Mesothelial cell of epicardium (in vitro differentiated cells): ENCODE measurements around the gene COQ10A. TPM values are rescaled to one million over a fixed set of nuclear protein-coding genes. Genes with fewer than 3 reads are reported as not detected.

ENCODE experiments used
- DNase-seq, 2 experiments: peaks; one replicate each; pipeline ENCODE4 v3.0.0; 2021; ENCODE audit warnings: low spot score in 2 of 2; ENCODE audit not compliant: unreplicated experiment in 2 of 2
- H3K27ac Mint-ChIP-seq: 2 replicates; pipeline ENCODE4 v1.8.0; 2021; ENCODE audit warnings: mixed read lengths
- H3K27me3 Mint-ChIP-seq: 2 replicates; pipeline ENCODE4 v1.8.0; 2021; ENCODE audit warnings: low read depth, mixed read lengths
- H3K36me3 Mint-ChIP-seq: 2 replicates; pipeline ENCODE4 v1.8.0; 2021; ENCODE audit warnings: mixed read lengths
- H3K4me1 Mint-ChIP-seq: 2 replicates; pipeline ENCODE4 v1.8.0; 2021; ENCODE audit warnings: mixed read lengths
- H3K4me3 Mint-ChIP-seq: 2 replicates; pipeline ENCODE4 v1.8.0; 2021; ENCODE audit warnings: mild to moderate bottlenecking, moderate library complexity, mixed read lengths
- H3K9me3 Mint-ChIP-seq: 2 replicates; pipeline ENCODE4 v1.8.0; 2021; ENCODE audit warnings: mixed read lengths
- CTCF ChIP-seq: fragments of 200-600 bp; sonication (generic); IDR thresholded peaks from one replicate; pipeline ENCODE4 v1.5.0; 2021; ENCODE audit warnings: antibody characterized with exemption; ENCODE audit not compliant: unreplicated experiment
- total RNA-seq: library from RNA; stranded (reverse); gene quantifications from 3 replicates; pipeline ENCODE4 v1.2.1, GENCODE V29; 2021

Gene COQ10A
- total RNA-seq, 1 donor from 2014 or later, result 15.3 TPM

GRCh38 chr12:56297400-56297799 is 30.7 kb downstream of the COQ10A start:
- Mint-ChIP-seq H3K27ac (peak overlapping the region; percentile 34), H3K4me3 (no peak overlapping the region), H3K36me3 (peaks cover 4% of the 10 kb centered on the region), H3K9me3 (no peaks in the 10 kb centered on the region), H3K4me1 (peaks cover 27% of the 10 kb centered on the region), H3K27me3 (no peaks in the 10 kb centered on the region)
- no peak for TF ChIP-seq CTCF
- DNase-seq, result no peak

- H3K36me3 Mint-ChIP-seq, result peaks cover 1% of the 10 kb centered on the region
- no peak for DNase-seq
- peak overlapping the region; percentile 93 for H3K4me3 Mint-ChIP-seq
- H3K9me3 Mint-ChIP-seq, result no peaks in the 10 kb centered on the region
- H3K27ac Mint-ChIP-seq, result peak overlapping the region; percentile 92
- H3K4me1 Mint-ChIP-seq, result peaks cover 25% of the 10 kb centered on the region
- H3K27me3 Mint-ChIP-seq, result no peaks in the 10 kb centered on the region
- TF ChIP-seq CTCF, result no peak
Measured at GRCh38 chr12:56298828-56299227, 32.1 kb downstream of the COQ10A start.

GRCh38 chr12:56299308-56299852 is 32.6 kb downstream of the COQ10A start:
- H3K9me3 Mint-ChIP-seq, result no peaks in the 10 kb centered on the region
- peaks cover 25% of the 10 kb centered on the region for H3K4me1 Mint-ChIP-seq
- H3K36me3 Mint-ChIP-seq, result peaks cover 4% of the 10 kb centered on the region
- H3K4me3 Mint-ChIP-seq, result peak overlapping the region; percentile 93
- DNase-seq, result no peak
- H3K27ac Mint-ChIP-seq, result peak overlapping the region; percentile 92
- no peaks in the 10 kb centered on the region for H3K27me3 Mint-ChIP-seq
- TF ChIP-seq CTCF, result no peak

GRCh38 chr12:56299853-56300643 is 33.3 kb downstream of the COQ10A start, which contains the start of gene CS:
CS (minus strand) TSS chr12:56300330; CDS start chr12:56300201, 129 bp downstream.
- Mint-ChIP-seq H3K36me3 (peaks cover 6% of the 10 kb centered on the region), H3K27ac (peak within 1 kb of the TSS; percentile 92), H3K4me1 (peaks cover 25% of the 10 kb centered on the region), H3K27me3 (no peaks in the 10 kb centered on the region), H3K9me3 (no peaks in the 10 kb centered on the region), H3K4me3 (peak within 1 kb of the TSS; percentile 93)
- no peak for TF ChIP-seq CTCF
- DNase-seq, result peak; percentile 97

- no peaks in the 10 kb centered on the region for H3K9me3 Mint-ChIP-seq
- H3K36me3 Mint-ChIP-seq, result peaks cover 9% of the 10 kb centered on the region
- peaks cover 25% of the 10 kb centered on the region for H3K4me1 Mint-ChIP-seq
- peak overlapping the region; percentile 93 for H3K4me3 Mint-ChIP-seq
- H3K27me3 Mint-ChIP-seq, result no peaks in the 10 kb centered on the region
- DNase-seq, result no peak
- no peak for TF ChIP-seq CTCF
- H3K27ac Mint-ChIP-seq, result peak overlapping the region; percentile 92
Measured at GRCh38 chr12:56300644-56301464, 34.1 kb downstream of the COQ10A start.
